MV-4-11 (cell line): Measurements from ENCODE around the gene ARHGAP33.

Experiments
- DNase-seq: peaks from one replicate; lab custom pipeline; 2025; lab: John Stamatoyannopoulos, UW

The ARHGAP33 gene

GRCh38 chr19:35777086-35777841 lies 1.9 kb downstream of the ARHGAP33 start:
- DNase-seq, result no peak

- no peak for DNase-seq
These were observed 2.6 kb downstream of the ARHGAP33 start for GRCh38 chr19:35777961-35778360.

GRCh38 chr19:35779033-35779432 lies 3.7 kb downstream of the ARHGAP33 start:
- no peak for DNase-seq

DNA sequence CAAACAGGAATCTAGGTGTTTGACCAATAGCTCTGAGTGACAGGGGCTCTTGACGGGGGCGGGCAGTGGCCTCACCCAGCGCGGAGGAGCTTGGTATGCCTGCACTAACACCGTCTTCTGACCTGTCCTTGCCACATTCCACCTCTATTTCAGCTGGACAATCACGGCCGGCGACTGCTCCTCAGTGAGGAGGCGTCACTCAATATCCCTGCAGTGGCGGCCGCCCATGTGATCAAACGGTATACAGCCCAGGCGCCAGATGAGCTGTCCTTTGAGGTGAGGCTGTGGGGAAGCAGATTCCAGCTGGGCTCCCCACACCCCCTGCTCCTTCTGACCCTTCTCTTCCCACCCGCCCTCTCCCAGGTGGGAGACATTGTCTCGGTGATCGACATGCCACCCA lies 4.7 kb downstream of the ARHGAP33 start:
- DNase-seq, result no peak

- DNase-seq, result no peak
These were observed 5.4 kb downstream of the ARHGAP33 start for GRCh38 chr19:35780717-35781116.

DNA sequence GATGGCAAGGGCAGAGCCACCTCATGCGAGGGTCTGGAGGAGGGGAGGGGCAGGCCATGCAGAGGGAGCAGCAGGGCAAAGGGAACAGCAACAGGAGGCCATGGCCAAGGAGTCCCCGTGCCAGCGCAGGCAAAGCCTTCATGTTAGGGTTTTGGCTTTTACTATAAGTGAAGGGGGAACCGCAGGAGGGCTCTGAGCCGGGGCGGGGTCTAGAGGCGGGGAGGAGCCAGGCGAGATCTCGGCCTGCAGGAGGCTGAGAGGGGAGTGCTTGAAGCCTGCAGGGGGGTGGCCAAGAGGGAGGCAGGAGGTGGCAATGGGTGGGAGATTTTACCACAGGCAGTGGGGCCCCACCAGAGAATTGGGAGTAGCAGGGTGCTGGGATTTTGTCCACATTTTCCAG lies 6.3 kb downstream of the ARHGAP33 start:
- DNase-seq, result no peak

- no peak for DNase-seq
These were observed 7.2 kb downstream of the ARHGAP33 start for GRCh38 chr19:35782589-35782988.

- DNase-seq, result no peak
These were observed 8.4 kb downstream of the ARHGAP33 start for GRCh38 chr19:35783469-35784434.

- no peak for DNase-seq
These were observed 9.4 kb downstream of the ARHGAP33 start for GRCh38 chr19:35784503-35785338.

DNA sequence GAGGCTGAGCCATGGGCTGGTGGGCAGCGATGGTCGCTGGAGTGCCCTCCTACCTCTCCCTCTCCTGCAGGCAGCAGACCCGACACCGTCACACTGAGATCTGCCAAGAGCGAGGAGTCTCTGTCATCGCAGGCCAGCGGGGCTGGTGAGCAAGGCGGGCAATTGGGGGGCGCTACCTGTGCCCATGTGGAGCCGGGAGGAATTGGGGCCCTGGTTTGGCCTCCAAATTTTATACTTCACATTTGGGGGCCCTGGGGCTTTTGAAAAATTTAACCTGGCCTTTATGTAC lies 9.9 kb downstream of the ARHGAP33 start:
- DNase-seq, result no peak

DNA sequence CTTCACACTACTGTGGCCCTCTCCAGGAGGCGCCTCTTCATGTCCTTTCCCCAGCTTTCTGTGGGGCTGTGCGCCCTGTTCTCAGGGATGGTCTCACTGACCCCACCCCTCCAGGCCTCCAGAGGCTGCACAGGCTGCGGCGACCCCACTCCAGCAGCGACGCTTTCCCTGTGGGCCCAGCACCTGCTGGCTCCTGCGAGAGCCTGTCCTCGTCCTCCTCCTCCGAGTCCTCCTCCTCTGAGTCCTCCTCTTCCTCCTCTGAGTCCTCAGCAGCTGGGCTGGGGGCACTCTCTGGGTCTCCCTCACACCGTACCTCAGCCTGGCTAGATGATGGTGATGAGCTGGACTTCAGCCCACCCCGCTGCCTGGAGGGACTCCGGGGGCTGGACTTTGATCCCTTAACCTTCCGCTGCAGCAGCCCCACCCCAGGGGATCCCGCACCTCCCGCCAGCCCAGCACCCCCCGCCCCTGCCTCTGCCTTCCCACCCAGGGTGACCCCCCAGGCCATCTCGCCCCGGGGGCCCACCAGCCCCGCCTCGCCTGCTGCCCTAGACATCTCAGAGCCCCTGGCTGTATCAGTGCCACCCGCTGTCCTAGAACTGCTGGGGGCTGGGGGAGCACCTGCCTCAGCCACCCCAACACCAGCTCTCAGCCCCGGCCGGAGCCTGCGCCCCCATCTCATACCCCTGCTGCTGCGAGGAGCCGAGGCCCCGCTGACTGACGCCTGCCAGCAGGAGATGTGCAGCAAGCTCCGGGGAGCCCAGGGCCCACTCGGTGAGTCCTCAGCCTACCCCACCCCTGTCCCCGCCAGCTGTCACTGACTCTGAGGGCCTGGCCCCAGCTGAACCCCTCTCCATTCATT lies 11.2 kb downstream of the ARHGAP33 start:
- no peak for DNase-seq

- no peak for DNase-seq
These were observed 11.9 kb downstream of the ARHGAP33 start for GRCh38 chr19:35787227-35787799.

- DNase-seq, result no peak
These were observed 13.0 kb downstream of the ARHGAP33 start for GRCh38 chr19:35788205-35788960.

DNA sequence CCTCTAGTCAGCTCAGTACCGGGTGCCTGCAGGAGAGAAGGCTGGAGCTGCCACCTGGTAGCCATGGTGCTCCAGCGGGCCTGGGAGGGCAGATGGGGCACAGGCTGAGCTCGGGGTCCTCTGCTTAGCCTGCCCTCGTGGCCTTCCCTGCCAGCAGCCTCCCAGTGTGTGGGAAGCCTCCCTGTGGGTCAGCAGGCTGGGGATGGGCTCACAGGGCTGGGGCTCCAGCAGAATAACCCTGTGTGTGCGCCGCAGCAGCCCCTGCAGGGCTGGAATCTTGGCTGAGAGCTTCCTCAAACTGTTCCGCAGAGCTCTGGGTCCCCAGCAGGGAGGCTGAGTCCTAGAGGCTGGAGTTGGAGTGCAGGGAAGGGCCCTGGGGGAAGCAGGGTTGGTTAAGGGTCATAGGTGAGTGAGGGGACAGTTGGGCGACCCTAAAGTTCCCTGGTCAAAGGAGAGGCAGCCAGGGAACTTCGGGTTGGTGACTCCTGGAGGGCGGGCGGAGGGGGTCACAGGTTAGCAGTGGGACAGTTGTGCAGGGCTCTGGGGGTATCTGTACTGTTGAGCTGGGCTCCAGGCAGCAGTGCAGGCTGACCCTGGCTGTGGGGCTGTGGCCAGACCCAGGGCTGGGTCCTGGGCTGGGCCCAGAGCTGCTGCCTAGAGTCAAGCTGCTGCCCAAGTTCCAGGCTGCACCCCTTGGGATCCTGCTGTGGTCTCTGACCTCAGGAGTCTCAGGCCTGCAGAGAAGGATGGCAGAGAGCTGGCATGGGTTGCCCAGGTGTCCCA lies 14.0 kb downstream of the ARHGAP33 start:
- no peak for DNase-seq

GRCh38 chr19:35789978-35790944 lies 14.9 kb downstream of the ARHGAP33 start:
- no peak for DNase-seq

DNA sequence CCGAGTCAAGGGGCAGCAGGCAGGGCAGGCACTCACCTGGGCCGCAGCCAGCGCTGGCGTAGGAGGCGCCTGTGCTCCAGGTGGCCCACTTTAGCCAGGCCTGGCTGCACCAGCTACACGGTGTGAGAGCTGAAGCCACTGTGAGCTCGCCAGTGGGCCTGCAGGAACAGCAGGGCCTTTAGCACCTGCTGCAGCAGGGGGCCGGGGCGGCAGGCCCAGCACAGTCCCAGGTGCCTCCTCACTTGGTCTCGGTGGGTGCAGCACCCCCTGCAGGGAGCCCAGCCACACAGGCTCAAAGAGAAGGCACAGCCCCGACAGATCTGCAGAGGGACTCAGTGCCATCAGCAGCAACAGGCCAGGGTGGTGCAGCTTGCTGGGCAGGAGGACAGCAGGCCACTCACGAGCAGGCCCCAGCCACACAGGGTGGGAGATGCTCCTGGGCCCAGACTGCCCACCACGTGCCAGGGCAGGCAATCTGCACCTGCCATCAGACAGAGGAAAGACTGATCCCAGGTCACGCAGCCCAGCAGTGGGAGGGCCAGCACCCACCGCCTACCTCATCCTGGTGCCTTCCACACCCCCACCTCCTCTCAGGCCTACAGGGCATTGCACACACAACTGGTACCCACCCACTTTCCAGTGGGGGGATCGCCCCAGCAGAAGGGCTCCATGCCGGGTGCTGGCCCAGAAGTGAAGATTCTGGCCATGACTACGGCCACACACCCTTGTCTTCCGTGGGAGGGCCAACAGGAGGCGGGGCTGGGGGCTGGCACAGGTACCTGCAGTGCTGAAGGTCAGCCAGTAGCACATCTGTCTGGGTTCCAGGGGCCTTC lies 15.8 kb downstream of the ARHGAP33 start:
- no peak for DNase-seq

DNA sequence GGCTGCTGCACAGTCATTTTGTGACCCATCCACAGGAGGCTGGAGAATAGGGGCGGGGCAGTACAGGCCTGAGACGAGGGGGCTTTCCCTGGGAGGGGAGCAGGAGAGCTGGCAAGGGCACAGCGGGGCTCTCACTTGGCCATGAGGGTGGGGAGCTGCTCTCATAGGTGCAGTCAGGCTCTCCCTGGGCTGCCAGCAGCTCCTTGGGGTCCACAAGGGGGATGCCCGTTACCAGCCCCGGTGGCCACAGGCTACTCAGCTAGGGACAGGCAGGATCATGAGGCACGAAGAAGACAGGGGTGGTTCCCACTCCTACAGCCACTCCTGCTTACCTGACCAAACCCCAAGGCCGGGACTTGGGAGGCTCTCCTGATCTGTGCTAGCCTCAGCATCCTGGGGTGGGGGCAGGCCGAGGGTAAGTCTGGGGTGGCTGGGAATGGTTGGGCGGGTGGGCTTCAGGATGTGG lies 16.5 kb downstream of the ARHGAP33 start:
- DNase-seq, result no peak
